Renal pelvis (tissue), 4 donors: ENCODE data around the gene ALG12. TPM values are rescaled to one million over a fixed set of nuclear protein-coding genes. Genes with fewer than 3 reads are reported as not detected.

Source experiments
- DNase-seq: peaks from one replicate; pipeline ENCODE4 v3.0.0-alpha.2; 2013
- polyA plus RNA-seq, 3 donors: library from polyadenylated mRNA; unstranded; fragments of 120-200 nt; gene quantifications; one replicate each; pipeline ENCODE4 v1.2.1, GENCODE V29; 2013; ENCODE audit not compliant: insufficient read length in 3 of 3

The ALG12 gene
- polyA plus RNA-seq, 3 donors = 35.2 to 43.5 (median 40.6) TPM

- no peak for DNase-seq
These were observed 958 bp upstream of the ALG12 start for GRCh38 chr22:49918911-49919881.

DNA sequence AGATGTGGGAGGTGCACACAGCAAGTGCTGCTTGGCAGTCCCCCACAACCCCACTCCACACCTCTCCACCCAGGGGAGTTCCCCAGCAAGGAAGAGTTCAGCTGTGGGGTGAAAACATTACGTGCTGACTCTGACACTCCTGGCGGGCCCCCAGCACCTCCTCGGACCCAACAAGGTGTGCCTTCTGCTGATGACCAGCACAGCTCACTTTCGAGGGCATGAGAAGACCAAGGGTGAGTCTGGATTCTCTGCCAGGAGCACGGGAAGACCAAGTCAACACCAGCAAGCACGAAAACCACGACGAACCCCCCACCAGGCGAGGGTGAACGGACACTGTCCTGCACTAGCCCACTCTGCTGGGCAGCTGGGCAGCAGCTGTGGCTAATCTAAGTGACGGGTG lies 1.4 kb downstream of the ALG12 start:
- DNase-seq = no peak

- DNase-seq = no peak
These were observed 2.6 kb downstream of the ALG12 start for GRCh38 chr22:49915610-49916009.

DNA sequence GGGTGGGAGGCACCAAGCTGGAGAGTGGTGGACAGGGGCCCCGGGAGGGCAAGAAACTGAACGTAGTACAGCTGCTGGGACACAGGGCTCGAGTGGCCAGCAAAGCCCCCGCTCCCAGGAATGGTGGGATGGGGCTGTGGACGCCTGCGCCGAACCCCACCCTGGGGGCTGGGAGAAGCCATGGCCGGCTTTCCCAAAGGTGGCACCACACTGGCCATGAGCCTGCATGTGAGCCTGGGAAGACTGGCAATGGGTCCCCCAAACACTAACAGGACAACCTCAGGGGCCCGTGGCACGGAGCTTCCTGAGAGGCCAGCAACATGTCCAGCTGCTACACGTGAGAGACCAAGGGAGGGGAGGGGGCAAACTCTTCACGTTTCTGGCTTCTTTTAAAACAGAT lies 4.0 kb downstream of the ALG12 start:
- no peak for DNase-seq

- DNase-seq = no peak
These were observed 4.8 kb downstream of the ALG12 start for GRCh38 chr22:49913446-49913845.

GRCh38 chr22:49913026-49913425 lies 5.2 kb downstream of the ALG12 start:
- no peak for DNase-seq

- DNase-seq = no peak
These were observed 6.2 kb downstream of the ALG12 start for GRCh38 chr22:49911881-49912625.

DNA sequence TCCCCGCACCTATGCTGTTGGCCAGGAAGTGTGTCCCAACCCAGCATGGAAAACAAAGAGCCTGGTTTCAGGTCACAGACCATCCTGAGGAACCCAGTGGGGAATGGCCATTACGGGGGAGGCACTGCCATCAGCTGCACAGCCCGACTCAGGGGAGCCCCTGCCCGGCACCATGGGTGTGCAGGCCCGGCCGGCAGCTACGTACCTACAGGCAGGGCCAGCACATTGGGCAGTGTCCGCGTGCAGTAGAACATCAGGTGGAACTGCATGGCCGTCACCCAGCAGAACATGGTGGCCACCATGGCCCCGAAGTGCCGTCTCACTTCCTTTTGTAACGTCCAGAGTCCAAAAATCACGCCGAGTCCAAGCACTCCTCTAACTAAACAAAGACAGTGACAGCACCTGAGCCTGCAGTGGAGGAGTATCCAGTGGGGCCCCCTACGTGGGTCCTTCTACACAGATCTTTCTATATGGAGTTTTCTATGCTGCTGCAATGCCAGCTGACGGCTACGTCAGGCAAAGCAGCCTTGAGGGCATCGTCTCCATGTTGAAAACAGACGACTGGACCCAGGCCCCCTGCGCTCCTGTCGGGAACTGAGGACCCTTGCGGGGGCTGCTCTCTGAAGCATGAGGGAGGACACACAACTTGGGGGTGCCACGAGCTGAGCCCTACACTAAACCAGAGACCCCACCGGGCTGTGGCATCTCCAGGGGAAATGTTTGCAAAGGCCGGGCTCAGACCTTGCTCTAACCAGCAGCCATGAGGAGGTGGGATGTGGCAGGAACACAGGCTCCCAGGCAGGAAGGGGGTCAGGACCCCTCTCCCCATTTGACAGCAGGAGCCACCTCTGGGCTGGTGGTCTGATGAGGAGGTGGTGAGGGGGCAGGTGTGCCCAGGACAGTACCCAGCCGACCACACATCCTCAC lies 7.7 kb downstream of the ALG12 start:
- DNase-seq = no peak

DNA sequence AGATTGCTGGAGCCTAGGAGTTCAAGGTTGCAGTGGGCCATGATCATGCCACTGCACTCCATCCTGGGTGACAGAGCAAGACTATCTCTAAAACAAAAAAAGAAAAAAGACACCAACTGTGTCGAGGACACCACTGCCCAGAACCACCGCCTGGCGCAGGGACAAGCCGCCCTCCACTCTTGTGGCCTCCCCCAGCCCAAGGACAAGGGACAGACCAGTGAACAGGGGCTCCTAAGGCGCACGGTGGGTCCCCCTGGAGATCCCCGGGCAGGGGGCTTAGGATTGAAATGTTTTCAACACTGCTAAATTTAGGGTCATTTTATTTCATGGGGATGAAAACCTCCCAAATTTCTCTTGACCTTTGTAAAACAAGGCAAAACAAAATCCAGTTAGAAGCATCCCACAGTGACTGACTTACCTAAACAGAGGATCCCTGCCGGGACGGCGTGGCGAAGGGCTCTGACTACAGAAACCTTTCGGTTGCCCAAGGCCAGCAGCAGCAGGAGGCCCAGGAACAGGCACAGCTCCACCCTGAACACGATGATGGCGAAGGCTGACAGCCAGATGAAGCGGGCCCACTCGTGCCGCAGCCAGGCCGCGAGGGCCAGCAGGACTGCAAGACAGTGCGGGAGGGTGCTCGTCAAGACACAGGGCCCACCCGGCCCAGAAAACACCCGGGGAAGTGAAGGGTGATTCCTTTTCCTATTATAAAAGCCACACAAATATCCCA lies 8.6 kb downstream of the ALG12 start:
- DNase-seq = no peak

- no peak for DNase-seq
These were observed 10.4 kb downstream of the ALG12 start for GRCh38 chr22:49907807-49908206.

- DNase-seq = no peak
These were observed 11.4 kb downstream of the ALG12 start for GRCh38 chr22:49906799-49907290.

DNA sequence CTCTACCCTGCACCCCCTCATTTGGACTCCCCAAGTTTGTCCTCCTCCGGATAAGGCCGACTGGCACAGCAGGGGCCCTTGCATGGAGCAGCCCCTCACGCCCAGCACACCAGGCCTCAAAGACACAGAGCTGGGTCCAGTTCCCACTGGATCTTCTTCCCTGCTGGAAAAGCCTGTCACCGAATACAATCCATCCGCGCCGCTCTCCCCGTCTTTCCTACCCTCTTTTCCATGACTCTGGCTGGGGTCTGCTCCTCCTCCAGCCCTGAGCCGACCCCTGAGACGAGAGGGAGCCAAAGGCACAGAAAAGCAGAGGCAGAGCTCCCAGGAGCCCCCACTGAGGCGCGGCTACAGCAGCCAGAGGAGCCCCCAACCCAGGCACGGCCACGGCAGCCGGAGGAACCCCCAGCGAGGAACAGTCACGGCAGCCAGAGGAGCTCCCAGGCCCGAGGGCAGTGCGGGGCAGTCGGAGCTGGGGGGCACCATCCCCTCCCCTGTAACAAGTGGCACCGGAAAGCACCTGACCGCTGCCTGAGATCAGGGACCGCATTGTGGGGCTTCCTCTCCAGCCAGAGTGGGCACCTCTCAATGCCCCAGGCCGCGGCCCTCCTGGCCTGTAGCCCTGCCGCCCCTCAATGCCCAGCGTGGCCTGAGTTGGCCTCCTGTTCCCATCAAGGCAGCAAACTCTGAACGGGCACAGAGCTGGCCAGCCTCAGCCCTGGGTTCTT lies 12.0 kb downstream of the ALG12 start:
- no peak for DNase-seq

DNA sequence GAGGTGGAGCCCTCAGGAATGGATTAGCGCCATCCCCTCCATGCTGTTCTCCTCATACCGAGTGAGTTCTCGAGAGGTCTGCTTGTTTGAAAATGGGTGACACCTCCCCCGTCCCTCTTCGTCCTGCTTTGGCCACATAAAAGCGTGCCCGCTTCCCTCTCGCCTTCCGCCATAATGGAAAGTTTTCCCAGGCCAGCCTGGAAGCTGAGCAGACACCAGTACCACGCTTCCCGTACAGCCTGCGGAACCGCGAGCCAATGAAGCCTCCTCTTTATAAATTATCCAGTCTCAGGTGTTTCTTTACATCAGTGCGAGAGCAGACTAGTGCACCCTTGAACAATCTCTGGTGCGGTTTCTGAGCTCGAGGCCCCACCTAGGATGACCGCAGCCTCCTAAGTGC lies 12.8 kb downstream of the ALG12 start:
- no peak for DNase-seq

GRCh38 chr22:49904040-49904369 lies 14.2 kb downstream of the ALG12 start:
- DNase-seq = no peak

DNA sequence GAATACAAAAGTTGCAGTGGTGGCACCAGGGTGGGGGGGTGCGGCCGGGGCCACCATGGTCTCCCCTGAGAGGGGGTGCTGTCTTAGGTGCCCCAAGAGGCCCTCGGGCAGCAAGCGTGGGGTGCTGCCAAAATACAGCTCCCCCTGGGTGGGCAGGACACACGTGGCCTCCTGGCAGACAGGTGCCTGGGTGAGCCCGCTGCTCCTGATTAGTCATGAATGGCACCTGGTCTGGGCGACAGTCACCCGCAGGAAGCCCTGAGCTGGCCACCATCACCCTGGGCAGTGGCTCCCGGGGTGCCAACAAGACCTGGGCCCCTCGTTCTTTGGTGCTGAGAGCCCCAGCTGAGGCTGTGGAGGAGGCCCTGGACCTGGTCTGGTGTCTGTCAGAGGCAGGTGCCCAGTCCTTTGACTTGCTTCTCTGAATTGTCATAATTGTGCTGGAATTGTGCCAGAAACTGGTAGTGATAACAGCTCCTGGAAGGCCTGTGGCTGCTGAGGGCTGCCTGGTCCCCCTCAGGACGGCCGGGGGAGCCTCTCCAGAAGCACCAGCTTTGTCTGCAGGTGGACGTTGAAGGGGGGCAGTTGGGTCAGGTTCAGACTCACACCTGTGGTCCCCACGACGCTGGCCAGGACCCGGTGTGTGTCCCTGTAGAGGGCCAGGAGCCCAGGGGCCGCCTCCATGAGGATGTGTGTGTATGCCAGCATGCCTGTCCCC lies 14.8 kb downstream of the ALG12 start:
- no peak for DNase-seq

GRCh38 chr22:49901457-49901856 lies 16.8 kb downstream of the ALG12 start:
- no peak for DNase-seq

DNA sequence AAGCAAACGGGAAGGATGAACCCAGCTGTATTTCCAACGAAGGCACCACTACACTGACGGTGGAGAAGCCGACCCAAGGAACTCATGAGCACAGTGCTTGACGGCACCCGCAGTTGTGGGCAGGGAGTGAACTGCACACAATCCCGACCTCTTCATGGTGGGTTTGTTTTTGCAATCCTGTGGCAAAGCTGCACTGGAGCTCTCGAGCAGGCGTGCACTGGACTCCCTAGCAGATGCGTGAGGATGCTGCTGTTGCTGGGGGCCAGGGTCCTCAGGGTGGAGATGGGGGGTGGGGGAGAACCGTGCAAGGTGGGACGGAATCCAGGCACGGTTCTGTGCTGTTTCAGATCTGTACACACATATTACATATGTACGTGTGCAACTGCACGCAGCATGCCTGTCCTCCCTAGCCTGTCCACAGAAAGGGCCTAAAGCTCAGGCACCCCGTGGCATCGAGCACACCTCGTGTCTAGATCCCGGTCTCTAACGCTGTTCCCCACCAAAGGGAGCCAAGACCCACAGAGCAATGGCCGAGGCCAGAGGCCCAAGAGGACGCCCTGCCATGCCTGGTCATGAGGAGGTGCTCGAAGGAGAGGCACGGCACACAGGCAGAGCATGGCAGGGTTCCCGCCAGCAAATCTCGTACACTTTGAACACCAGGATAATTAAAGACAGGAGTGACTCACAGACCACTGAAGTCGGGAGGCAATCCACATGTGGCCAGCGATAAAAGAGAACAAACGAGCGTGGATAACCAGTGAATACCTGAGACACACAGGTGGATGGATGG lies 17.6 kb downstream of the ALG12 start:
- no peak for DNase-seq

GRCh38 chr22:49899530-49899929 lies 18.7 kb downstream of the ALG12 start:
- DNase-seq = no peak
